GM19239 (cell line): ENCODE data around the gene KCNJ10.

ENCODE experiments used
- DNase-seq: peaks from one replicate; pipeline ENCODE4 v3.0.0; 2011; ENCODE audit warnings: low spot score; ENCODE audit not compliant: insufficient read length
- FAIRE-seq: peaks from 2 replicates; lab custom pipeline; 2011; peaks lifted over from hg19 to GRCh38; lab: Jason Lieb, UNC

KCNJ10 gene

DNA sequence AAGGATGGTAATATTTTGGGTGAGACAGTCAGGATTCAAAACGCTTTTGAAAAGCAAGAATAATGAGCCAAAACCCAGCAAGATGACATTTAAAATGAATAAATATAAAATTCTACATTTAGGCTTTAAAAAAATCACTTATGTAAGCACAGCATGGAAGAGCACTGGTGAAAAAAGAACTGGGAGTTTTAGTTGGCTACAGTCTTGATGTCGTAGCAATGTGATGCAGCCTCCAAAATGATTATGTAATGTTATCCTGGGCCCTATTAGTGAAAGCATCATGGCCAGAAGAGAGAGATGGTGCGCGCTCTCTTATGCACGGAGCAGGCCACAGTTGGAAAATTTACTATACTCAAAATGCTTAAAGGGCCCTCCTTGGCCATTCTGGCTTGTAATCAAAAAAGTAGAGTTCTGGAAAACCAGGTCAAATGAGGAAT lies 16.5 kb upstream of the KCNJ10 start:
- DNase-seq: no peak
- FAIRE-seq: no peak

DNA sequence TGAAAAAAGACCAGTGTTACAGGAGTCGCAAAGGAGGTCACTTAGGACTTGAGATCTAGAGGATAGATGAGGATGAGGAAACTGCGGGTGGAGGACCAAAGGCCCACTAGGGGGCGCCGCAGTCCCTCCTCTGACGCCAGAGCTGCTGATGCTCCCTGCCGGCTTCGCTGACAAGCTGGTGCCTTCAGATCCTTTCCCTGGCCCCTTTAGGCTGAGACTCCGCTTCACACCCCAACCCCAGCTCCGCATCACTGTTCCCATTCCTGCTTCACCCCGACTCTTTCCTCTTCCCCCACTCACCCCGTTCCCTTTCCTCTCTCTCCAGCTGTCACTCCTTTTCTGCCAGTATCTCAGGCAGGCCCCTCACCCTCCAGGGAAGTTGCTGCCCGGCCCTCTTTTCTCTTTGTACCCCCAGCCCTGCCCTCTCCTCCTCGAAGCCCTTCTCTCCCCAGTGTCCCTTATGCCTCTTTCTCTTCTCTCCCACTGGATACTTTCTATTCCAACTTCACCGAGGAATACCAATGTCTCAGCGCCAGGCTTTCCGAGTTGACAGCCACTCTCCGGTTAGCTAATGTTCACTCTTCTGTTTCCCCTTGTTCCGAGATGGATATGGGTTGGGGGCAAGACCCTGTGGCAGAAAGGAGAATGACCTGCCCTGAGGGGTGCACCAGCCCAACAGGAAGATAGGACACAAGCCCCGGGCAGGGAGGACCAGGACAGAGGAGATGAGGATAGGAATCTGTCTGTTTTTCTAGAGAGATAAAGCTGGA lies 15.9 kb upstream of the KCNJ10 start:
- FAIRE-seq: peak; percentile 51
- DNase-seq: peak; percentile 92

GRCh38 chr1:160084771-160085321 lies 14.9 kb upstream of the KCNJ10 start:
- FAIRE-seq: no peak
- DNase-seq: no peak

DNA sequence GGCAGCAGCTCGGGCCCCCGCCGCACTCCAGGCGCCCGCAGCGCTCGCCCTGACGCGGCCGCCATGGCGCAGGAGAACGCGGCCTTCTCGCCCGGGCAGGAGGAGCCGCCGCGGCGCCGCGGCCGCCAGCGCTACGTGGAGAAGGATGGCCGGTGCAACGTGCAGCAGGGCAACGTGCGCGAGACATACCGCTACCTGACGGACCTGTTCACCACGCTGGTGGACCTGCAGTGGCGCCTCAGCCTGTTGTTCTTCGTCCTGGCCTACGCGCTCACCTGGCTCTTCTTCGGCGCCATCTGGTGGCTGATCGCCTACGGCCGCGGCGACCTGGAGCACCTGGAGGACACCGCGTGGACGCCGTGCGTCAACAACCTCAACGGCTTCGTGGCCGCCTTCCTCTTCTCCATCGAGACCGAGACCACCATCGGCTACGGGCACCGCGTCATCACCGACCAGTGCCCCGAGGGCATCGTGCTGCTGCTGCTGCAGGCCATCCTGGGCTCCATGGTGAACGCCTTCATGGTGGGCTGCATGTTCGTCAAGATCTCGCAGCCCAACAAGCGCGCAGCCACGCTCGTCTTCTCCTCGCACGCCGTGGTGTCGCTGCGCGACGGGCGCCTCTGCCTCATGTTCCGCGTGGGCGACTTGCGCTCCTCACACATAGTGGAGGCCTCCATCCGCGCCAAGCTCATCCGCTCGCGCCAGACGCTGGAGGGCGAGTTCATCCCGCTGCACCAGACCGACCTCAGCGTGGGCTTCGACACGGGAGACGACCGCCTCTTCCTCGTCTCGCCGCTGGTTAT lies 14.2 kb upstream of the KCNJ10 start:
- FAIRE-seq (peak; percentile 77), DNase-seq (peak; percentile 88)

GRCh38 chr1:160082926-160083325 lies 13.0 kb upstream of the KCNJ10 start:
- no peak for FAIRE-seq
- no peak for DNase-seq

DNA sequence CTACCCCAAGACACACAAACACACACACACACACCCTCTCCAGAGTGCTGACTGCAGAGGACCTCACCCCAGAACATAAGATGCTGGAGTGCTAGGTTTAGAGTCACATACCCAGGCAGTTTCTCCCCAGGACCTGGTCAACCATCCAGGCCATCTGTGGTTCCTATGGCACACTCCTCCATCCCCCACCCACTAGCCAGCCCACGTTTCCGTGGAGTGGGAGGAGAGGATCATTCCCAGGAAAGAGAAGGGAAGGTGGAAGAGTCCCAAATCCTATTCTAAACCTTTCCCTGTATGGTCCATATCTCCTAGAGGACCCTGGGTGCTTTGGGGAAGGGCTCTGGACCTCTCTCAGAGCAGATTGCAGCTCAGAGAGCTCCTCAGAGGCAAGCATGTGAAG lies 12.5 kb upstream of the KCNJ10 start:
- FAIRE-seq: no peak
- no peak for DNase-seq

DNA sequence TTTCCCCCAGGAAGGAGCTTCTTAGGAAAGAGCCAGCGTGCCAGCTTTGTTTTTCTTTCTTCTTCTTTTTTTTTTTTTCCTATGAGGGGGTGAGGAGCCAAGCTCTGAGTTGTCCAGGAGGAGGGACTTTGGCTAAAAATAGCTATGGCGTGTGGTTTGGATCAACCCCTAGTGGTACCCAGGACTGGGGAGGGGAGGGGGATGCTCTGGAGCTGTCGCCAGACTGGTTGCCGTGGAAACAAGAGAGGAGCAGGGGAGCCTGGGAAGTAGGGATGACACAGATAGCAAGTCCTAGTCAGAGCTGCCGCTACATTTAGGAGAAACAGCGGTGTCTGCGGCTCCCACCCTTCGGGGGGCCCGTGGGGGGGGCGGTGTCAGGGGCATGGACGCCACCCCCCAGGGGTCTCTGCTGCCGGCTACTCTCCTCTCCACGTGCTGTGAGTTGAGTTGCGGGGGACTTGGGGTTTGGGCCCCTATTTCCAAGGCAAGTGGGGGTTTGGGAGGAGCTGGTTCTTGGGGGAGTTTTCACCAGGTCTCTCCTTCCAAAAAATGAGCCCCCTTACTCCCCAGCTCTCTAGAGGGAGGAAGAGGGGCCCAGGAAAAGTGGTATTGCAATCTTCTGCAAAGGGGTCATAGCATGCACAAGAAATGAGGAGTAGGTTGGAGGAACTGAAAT lies 11.4 kb upstream of the KCNJ10 start, which contains the start of gene KCNJ9:
Gene KCNJ9 (plus strand): TSS at position 278 of the 676 bp plus-strand sequence. CDS start 2,493 bp downstream, outside the sequence.
- no peak for FAIRE-seq
- DNase-seq: no peak

GRCh38 chr1:160080381-160081100 lies 10.6 kb upstream of the KCNJ10 start:
- FAIRE-seq (no peak), DNase-seq (no peak)

DNA sequence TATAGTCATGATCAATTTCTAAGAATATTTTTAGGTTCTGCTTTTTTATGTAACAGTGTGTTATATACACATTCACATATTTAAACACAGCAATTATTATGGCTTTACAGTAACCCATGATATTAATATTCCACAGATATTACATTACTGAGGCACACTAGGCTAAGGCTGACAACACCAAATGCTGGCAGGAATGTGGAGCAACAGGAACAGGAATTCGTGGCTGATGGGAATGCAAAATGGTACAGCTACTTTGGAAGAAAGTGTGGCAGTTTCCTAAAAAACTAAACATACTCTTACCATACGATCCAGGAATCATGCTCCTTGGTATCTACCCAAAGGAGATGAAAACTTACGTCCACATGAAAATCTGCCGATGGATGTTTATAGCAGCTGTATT lies 9.5 kb upstream of the KCNJ10 start:
- FAIRE-seq (no peak), DNase-seq (no peak)

- FAIRE-seq (no peak), DNase-seq (peak; percentile 65)
These were observed 8.7 kb upstream of the KCNJ10 start for GRCh38 chr1:160078512-160079195.

DNA sequence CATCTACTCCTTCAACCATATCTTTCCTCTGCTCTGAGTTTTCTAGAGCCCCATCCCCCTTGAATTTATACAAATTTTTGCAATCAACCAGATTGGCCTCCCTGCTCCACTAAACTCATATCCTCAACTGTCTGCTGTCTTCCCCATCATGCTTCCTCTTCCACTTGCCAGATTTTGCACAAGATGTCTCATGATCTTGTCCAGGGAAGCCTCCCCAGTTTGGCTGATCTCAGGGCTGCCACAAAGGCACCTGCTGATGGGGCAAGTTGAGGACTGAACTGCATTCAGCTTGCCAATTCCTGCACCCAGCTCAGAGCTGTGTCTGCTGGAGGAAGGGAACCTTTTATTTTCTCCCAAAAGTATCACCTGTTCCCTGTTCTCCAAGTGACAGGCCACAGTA lies 7.5 kb upstream of the KCNJ10 start:
- FAIRE-seq: no peak
- no peak for DNase-seq

- DNase-seq (no peak), FAIRE-seq (no peak)
These were observed 6.3 kb upstream of the KCNJ10 start for GRCh38 chr1:160076295-160076694.

DNA sequence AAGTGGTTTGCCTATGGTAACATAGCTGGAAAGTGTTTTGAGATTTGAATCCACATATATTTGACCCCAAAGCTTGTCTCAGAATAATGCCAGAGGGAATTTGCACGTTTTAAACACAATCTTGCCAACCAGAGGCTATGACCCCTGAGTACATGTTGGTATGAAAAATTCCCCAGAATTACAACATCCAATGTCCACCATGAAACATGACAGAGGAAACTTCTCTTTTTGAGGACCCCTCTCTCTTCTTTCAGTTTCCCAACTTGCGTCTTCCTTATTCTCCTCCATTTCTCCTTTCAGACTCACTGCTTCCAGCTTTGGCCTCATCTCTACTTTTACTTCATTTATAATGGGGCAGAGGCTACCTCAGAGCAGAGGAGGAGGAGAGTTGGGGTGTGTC lies 5.9 kb upstream of the KCNJ10 start:
- DNase-seq (no peak), FAIRE-seq (no peak)

GRCh38 chr1:160074865-160075264 lies 4.9 kb upstream of the KCNJ10 start:
- FAIRE-seq: no peak
- DNase-seq: no peak

DNA sequence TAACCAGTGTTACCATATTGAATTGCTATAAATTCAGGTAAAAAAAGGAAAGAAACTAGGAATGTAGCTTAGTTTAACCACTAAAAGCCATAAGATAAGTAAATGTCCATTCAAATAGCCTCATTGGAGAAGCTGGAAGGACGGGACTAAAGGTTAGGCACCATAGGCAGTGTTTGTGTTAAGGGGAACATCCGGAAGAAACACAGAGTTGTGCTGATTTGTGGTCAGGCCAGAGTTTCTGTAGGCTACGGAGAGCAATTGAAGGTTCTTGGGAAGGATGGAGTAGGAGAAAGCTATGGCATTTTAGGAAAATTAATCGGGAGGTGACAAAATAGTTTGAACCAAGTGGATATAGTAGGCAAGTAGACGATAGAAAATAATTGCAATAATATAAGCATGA lies 1.3 kb upstream of the KCNJ10 start:
- FAIRE-seq: peak; percentile 53
- DNase-seq: no peak

GRCh38 chr1:160070243-160071163 lies 543 bp upstream of the KCNJ10 start:
- FAIRE-seq (no peak), DNase-seq (peak; percentile 28)

GRCh38 chr1:160068225-160068624 lies 1.7 kb downstream of the KCNJ10 start:
- DNase-seq: no peak
- FAIRE-seq: no peak
